Body of pancreas (tissue), 4 donors: ENCODE measurements around the gene OLFML2A.

Experiments
- CTCF ChIP-seq, 7 experiments: fragments of 450-650 bp in 4 of 7; fragments of 200-600 bp in 3 of 7; sonication (generic) in 3 of 7; IDR thresholded peaks; one replicate each; pipeline ENCODE4 v1.5.1; 2016 to 2019; ENCODE audit warnings: antibody characterized with exemption in 7 of 7
- POLR2A ChIP-seq, 3 donors: fragments of 450-650 bp; IDR thresholded peaks; one replicate each; pipeline ENCODE4 v1.6.1; 2016; ENCODE audit warnings: antibody characterized with exemption in 3 of 3, mild to moderate bottlenecking in 2 of 3

- TF ChIP-seq CTCF (IDR thresholded peaks at IDR 0.05) (no peak), POLR2A (IDR thresholded peaks at IDR 0.05) (no peak)
Observed at GRCh38 chr9:124830593-124830992, 53.7 kb downstream of the OLFML2A start.
